Left ventricle myocardium superior (tissue), 1 donor: Measurements from ENCODE around the gene FIG4. TPM values are rescaled to one million over a fixed set of nuclear protein-coding genes. Genes with fewer than 3 reads are reported as not detected.
"Not testable (repeated sequence)": the region's sequence is repeated elsewhere in the genome, so short reads cannot be mapped to it uniquely, and the experiment has no call there.

Experiments used
- ATAC-seq: fragments of 200-7000 bp; cut with Tn5 transposase; one replicate; pipeline ENCODE4 v1.9.1; 2020; ENCODE audit warnings: mild to moderate bottlenecking, moderate library complexity
- DNase-seq: peaks from one replicate; pipeline ENCODE4 v3.0.0-alpha.2; 2020
- intact Hi-C: fragments of 100-400 bp; cut with micrococcal nuclease; formaldehyde crosslinking; loops from one replicate; pipeline ENCODE4 v1.11.0; 2022
- total RNA-seq: library from RNA; stranded (reverse); fragmentation: NEBNext Ultra II Directional; extraction: Animal tissue kit (Norgen Biotek cat#: 25700); gene quantifications from one replicate; pipeline ENCODE4 v1.2.1, GENCODE V29; 2021
- donor health status: DM: no; HTN: yes; CAD: no; lungs with severe emphysema.

The FIG4 gene
- total RNA-seq, 1 donor from 2014 or later: 8.9 TPM

DNA sequence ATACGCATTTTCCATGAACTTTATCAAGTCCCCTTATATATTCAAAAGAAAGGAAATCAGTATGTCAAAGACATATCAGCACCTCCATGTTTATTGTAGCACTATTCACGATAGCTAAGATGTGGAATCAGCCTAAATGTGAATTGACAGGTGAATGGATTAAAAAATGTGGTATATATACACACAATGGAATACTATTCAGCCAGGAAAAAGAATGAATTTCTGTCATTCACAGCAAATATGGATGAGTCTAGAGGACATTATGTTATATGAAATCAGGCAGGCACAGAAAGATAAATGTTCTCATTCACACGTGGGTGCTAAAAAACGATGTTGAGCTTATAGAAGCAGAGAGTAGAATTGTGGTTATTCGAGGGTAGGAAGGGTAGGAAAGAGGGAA, 5.3 kb downstream of the FIG4 start:
- ATAC-seq (no peak), DNase-seq (no peak)
- intact Hi-C loops: no loop called here

GRCh38 chr6:109701221-109701620, 10.1 kb downstream of the FIG4 start:
- intact Hi-C loops: no loop called here
- no peak for ATAC-seq
- no peak for DNase-seq

GRCh38 chr6:109701774-109702173, 10.7 kb downstream of the FIG4 start:
- ATAC-seq (peak; percentile 18), DNase-seq (no peak)
- intact Hi-C loops: no loop called here

DNA sequence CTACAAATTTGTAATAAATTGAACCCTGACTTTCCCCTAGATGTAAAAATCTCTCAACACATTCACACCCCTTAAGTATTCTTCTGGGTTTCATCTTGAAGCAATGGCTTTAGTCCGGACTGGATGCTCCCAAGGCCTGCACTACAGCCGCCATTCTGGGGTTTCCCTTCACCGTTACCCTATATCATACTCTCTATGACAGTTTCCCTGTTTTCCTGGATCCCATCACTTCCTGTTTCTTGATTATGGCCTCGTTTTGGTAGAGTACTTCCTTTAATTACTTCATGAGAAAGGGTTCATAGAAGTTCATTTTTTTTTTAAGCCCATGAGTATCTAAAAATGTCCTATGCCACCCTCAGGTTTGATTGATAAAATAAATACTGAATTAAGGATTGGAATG, 11.7 kb downstream of the FIG4 start:
- intact Hi-C loops: no loop called here
- DNase-seq (no peak), ATAC-seq (peak; percentile 24)

DNA sequence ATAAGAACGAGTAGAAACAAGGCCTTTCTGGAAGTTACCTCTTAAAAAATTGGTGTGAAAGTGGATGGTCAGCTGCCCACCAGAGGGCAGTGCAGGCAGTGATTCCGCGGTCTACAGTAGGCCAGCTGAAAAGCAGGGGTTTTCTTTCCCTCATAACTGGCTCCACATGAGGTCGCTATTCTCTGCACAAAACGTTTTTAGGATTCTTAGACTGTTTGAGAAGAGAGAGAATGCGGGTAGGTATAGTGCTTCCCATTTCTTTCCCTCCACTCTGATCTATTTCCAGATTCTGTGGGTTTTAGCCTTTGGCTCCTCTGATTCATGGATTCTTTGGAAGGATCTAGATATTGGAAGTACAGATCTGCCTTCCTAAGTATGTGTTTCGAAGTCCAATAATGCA, 14.2 kb downstream of the FIG4 start:
- intact Hi-C loops: loop anchor here (5.0 kb wide), 1 partner anchor 332 kb away; no protein-coding TSS in a partner anchor
- ATAC-seq: peak; percentile 97
- DNase-seq: peak; percentile 85

GRCh38 chr6:109706513-109706912, 15.4 kb downstream of the FIG4 start:
- intact Hi-C loops: loop anchor here (5.0 kb wide), 1 partner anchor 331 kb away; no protein-coding TSS in a partner anchor
- ATAC-seq: no peak
- DNase-seq: no peak

GRCh38 chr6:109708099-109708498, 17.0 kb downstream of the FIG4 start:
- not testable (repeated sequence) for DNase-seq, ATAC-seq
- intact Hi-C loops: loop anchor here (5.0 kb wide), 1 partner anchor 329 kb away; no protein-coding TSS in a partner anchor

DNA sequence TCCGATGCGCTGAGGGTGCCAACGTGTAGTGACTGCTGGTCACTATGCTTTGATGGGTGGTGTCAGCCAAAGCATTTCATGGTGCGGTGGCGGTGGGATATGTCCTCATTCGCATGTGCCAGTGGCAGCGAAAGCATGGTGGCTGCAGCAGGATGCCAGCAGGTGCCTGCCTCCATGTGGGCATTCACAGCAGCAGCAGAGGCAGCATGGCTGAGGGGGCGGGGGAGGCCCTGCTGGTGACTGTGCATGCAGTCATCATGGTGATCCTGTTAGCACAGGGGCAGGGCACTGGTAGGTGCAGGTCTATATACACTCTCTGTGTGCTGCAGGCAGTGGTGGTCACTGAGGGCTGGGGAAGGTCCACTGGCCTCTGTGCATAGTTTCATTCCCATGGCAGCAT, 22.0 kb downstream of the FIG4 start:
- intact Hi-C loops: no loop called here
- no peak for DNase-seq
- no peak for ATAC-seq

GRCh38 chr6:109714166-109714565, 23.1 kb downstream of the FIG4 start:
- intact Hi-C loops: no loop called here
- ATAC-seq (no peak), DNase-seq (no peak)

DNA sequence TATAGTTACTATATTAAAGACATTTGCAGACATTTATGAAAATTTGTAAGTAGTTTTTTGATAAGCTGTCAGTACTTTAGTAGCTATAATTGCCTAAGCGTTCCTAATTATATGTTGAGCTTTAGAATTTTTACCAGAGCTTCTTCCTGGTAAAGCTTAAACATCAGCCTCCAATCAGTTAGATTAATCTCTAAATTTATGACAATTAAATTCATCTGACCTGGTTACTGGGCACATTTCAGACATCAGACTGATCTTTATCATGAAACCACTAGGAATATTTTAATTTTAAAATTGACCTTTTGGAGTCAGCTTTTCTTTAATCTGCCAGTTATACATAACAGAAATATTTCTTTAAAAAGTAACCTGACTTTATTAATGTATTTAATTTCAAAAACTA, 23.5 kb downstream of the FIG4 start:
- DNase-seq (no peak), ATAC-seq (no peak)
- intact Hi-C loops: no loop called here

- ATAC-seq: no peak
- DNase-seq: no peak
- intact Hi-C loops: no loop called here
Observed at GRCh38 chr6:109715616-109716015, 24.5 kb downstream of the FIG4 start.

- DNase-seq (no peak), ATAC-seq (no peak)
- intact Hi-C loops: no loop called here
Observed at GRCh38 chr6:109717971-109718370, 26.9 kb downstream of the FIG4 start.

DNA sequence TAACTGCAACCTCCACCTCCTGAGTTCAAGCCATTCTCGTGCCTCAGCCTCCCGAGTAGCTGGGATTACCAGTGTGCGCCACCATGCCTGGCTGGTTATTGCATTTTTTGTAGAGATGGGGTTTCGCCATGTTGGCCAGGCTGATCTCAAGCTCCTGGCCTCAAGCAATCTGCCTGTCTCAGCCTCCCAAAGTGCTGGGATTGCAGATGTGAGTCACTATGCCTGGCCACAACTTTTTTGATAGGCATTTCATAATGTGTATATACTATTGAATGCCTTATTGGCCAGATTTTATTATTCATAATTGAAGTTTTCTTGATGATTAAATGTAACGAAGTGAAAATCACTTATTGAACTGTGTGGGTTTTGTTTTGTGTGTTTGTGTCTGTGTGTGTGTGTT, 27.9 kb downstream of the FIG4 start:
- no peak for ATAC-seq
- intact Hi-C loops: no loop called here
- no peak for DNase-seq

- ATAC-seq (no peak), DNase-seq (no peak)
- intact Hi-C loops: no loop called here
Observed at GRCh38 chr6:109720311-109720710, 29.2 kb downstream of the FIG4 start.

GRCh38 chr6:109722011-109722410, 30.9 kb downstream of the FIG4 start:
- intact Hi-C loops: no loop called here
- DNase-seq: no peak
- no peak for ATAC-seq

DNA sequence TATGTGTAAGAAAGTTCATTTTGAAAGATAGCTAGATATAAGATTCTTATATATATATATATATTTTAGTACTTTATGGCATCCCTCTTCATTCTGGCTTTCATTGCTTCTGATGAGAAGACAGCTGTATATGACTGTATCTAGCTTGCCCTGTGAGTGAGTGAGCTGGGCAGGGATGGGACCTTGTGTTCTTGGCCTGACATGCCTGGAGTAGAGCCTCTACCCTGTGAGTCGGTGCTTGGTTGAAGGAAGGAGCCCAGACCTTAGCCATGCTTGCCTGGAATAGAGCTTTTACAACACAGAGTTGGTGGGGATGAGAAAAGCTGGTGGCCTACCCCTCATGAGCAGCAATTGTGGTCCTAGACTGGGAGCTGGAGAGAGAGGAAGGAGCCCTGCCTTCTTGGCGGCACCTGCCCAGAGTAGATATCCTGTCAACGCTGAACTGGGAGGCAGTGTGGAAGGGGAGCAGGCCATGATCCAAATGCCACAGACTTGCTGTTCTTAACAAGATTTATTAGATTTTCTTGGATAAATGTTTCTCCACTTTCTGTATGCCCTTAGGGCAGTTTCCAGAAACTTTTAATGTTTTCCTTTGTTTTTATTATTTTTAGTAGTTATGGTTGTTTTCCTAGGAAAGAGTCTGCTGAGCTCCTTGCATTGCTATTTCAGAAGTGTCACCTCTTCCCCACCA, 31.6 kb downstream of the FIG4 start:
- intact Hi-C loops: no loop called here
- ATAC-seq: no peak
- DNase-seq: no peak

DNA sequence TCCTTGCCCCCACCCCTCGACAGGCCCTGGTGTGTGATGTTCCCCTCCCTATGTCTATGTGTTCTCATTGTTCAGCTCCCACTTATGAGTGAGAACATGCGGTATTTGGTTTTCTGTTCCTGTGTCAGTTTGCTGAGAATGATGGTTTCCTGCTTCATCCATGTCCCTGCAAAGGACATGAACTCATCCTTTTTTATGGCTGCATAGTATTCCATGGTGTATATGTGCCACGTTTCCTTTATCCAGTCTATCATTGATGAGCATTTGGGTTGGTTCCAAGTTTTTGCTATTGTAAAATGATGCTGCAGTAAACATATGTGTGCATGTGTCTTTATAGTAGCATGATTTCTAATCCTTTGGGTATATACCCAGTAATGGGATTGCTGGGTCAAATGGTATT, 34.2 kb downstream of the FIG4 start:
- intact Hi-C loops: not testable (repeated sequence)

GRCh38 chr6:109736273-109737025, 45.4 kb downstream of the FIG4 start:
- no peak for ATAC-seq
- intact Hi-C loops: no loop called here
- no peak for DNase-seq

More for the DNA sequence above, 34.2 kb downstream of the FIG4 start:
- not testable (repeated sequence) for ATAC-seq, DNase-seq

DNA sequence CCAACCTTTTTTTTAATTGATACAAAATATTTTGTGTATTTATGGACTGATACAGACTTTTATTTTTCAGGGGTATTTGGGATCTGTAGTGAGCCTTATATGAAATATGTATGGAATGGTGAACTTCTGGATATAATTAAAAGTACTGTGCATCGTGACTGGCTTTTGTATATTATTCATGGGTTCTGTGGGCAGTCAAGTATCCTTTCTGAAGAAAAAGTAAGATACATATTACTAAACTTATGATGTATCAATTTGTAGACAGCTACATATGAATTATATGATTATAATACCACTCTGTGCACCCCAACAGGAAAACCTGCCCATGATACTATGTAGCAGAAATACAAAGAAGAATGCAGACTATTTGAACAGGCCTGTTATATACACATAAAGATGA, 47.2 kb downstream of the FIG4 start:
- DNase-seq (no peak), ATAC-seq (no peak)
- intact Hi-C loops: no loop called here

- intact Hi-C loops: no loop called here
- ATAC-seq: no peak
- DNase-seq: no peak
Observed at GRCh38 chr6:109738667-109739066, 47.6 kb downstream of the FIG4 start.

DNA sequence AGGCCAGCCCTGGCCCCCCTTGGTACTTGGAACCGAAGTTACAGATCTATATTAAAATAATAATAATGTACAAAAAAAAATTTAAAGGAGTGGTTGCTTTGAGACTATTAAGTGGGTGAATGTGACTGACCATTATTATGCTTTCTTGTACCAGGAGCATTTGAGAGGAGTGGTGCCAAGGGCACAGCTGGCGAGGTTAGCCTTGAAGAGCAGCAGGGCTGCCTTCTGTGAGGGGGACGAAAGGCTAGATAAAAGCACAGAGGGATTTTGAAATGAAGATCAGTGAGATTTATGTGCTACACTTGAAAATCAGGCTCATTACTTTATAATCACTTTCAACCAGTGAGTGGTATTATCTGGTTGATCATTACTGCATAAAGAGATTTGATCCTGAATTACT, 48.6 kb downstream of the FIG4 start:
- intact Hi-C loops: no loop called here
- ATAC-seq (no peak), DNase-seq (no peak)
